SHP77 (cell line): ENCODE results near the gene ESPN.
A peak's percentile ranks its signal among the peaks of the same experiment; 100 is the strongest.
"Not testable (repeated sequence)": the region's sequence is repeated elsewhere in the genome, so short reads cannot be mapped to it uniquely, and the experiment has no call there.

ENCODE experiments used
- DNase-seq, 2 experiments: peaks; one replicate each; lab custom pipeline; 2025; lab: John Stamatoyannopoulos, UW

The ESPN gene

DNA sequence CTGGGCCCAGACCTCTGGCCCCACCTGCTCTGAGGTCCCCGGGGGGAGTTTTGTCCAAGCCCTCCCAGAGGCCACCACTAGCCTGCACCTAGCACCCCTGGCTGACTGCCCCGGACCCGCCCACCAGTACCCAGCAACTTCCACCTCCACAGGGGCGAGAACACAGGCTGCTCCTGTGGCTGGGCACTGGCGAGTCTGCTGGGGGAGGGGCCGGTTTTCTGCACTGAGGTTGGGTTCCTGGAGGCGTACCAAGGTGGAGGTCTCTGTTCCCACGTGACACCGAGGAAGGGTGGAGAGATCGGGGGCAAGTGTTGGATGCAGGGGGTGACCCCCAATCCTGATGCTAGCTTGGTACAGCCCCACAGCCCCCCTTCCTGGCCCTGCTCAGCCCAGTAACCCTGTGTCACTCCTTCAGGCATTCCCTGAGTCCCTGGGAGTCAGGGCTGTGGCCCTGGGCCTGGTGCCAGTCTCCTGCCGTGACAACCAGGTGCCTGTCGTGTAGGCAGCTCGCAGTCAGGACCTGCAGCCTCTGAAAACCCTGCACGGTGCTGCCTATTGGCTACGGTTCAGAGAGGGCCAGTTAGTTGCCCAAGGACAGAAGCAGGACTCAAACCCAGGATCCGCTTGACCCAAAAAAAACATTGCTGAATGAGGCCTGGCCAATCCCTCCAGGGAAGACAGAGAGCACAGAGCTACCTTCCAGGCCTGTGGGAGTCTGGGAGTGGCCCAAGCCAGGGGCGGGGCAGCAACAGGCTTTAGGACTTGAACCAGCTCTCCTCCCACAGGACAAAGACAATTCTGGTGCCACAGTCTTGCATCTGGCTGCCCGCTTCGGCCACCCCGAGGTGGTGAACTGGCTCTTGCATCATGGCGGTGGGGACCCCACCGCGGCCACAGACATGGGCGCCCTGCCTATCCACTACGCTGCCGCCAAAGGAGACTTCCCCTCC is 3.1 kb downstream of the ESPN start:
- no peak for DNase-seq

GRCh38 chr1:6428453-6428852 is 3.9 kb downstream of the ESPN start:
- DNase-seq: not testable (repeated sequence)

DNA sequence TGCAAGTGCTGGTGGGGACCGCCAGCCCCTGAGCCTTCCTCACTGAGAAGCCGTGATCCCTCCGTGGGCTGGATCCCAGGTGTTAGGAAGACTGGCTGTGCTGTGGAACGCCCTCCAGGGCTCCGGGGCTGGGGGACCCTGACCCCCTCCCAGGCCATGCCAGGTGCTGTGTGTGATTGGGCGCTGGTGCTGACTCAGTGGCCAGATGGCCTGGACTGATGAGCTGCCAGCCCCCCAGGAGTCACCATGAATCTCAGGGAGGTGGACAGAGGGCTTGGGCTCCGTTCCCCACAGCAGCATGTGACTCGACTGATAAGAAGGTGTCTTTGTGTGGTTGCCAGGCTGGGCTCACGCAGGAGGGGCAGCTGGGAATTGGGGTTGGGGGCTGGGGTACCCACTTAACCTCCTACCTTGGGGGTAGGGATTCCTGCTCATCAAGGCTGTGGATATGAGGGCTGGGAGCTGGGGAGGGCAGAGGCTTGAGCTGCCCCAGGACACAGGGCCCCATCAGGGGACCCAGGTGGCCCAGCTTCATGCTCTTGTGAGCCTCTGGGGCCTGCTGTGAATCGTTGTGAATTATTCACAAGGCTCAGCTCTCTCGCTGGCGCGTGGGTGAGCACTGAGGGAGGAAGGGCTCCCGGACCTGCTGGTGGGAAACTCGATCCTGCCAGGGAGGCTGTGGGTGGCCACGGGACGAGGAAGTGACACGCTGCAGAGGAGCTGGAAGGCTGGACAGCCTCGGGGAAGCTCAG is 5.3 kb downstream of the ESPN start:
- DNase-seq: not testable (repeated sequence)

- not testable (repeated sequence) for DNase-seq
These were observed 7.3 kb downstream of the ESPN start for GRCh38 chr1:6431645-6432579.

DNA sequence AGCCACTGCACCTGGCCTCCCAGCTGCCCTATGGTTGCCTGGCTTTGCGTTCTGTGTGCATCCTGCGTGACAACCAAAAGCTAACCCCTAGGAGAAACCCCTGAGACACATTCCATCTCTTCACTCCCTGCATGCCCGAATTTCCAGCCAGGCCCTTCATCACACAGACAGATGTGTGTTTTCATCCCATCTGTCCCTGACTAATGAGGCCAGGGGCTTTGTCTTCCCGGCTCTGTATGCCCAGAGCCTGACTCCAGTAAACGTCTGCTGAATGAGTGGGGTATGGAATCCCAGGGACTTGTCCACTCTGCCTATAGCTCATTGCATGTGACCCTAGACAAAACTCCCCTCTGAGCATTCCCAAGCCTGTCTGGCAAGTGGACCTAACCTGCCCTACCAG is 9.6 kb downstream of the ESPN start:
- no peak for DNase-seq

DNA sequence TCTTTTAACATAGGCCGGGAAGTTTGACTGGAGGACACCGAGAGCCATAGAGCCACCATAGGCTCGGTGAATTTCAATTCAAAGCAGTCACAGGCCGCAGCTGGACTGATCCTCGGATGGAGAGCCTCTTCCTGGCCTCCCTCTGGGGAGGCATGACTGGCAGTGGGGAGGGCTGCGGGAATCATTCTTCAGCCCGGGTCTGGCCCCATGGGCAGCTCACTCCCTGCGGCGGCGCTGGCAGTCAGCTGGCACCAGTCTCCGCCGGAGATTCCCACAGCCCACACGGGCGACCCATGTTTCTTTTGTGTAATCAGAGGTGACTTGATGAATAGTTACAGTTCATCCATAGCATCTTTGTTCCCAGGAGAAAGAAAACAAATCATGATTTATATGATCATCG is 10.6 kb downstream of the ESPN start:
- DNase-seq: no peak

DNA sequence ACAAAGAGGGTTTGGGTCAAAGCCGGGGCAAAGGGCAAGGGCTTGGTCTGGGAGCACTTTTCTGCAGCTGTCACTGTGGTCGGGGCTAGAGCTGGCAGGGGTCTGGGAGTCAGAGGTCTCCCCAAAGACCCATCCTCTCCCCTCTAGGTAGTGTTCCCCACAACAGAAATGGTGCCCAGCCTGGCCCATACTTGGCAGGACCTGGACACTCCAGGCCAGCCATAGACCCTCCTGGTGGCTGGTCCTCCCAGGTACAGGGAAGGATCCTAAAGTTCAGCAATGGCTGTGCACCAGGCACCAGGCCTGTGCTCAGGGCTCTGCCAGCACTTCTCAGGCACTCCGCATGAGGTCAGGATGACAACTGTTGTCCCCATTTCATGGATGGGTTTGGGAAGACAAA is 11.0 kb downstream of the ESPN start:
- DNase-seq: no peak

DNA sequence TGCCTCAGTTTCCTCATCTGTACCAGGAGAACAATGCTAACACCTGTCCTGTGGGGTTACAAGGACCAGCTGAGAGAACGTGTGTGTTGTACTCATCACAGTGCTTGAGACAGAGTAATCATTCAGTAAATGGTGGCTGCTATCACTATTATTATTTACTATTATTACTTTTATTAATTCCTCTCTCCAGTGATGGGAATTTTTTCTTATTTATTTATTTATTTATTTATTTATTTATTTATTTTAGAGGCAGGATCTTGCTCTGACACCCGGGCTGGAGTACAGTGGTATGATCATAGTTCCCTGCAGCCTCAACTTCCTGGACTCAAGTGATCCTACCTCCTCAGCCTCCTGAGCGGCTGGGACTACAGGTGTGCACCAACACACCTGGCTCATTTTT is 11.7 kb downstream of the ESPN start:
- DNase-seq: not testable (repeated sequence)

DNA sequence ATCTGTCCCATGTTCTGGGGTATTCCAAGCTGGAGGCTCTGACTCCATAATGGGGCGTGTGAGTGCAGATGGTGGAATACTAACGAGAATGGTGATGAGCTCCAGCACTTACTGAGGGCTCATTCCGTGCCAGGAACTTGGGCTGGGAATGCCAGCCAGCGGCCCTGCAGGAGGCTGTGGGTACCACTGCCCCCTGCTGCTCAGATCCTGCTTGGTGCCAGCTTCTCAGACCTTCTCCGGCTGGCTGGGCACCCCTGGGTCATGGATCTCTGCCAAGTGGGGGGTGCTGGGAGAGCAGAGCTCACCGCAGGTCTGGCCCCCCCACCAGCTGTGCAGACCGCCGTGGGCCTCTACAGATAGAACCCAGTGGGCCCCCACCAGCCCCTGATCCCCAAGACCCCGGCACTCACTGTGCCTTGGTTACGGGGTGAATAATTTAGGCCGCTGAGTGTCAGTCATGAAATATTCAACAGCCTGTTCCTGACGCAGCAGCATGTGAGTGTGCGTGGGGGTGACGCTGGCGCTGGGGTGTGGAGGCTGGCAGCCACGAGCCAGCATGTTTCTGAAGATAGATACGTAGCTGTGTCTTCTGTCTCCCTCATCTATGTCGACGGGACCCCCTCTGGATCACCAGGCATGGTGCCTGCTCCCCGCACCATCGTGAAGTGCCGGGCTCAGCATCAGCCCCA is 12.6 kb downstream of the ESPN start:
- peak in 1 of 2 experiments; percentile 23 for DNase-seq

DNA sequence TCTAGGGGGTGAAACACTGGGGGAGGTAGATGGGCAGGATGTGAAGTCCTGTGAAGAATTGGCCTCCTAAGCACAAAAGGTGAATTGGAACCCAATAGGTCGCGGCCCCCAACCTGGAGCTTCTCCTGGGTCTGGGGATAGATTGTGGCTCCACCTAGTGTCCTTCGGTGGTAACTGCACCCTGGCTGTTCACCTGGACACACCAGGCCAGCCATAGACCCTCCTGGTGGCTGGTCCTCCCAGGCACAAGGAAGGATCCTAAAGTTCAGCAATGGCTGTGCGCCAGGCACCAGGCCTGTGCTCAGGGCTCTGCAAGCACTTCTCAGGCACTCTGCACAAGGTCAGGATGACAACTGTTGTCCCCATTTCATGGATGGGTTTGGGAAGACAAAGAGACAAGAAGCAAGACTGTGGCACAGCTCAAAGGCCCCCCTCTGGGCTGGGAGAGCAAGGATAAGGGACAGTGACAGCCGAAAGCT is 13.5 kb downstream of the ESPN start:
- DNase-seq: peak; percentile 34 to 36

- no peak for DNase-seq
These were observed 15.9 kb downstream of the ESPN start for GRCh38 chr1:6440198-6441126.

GRCh38 chr1:6441586-6441985 is 17.0 kb downstream of the ESPN start:
- DNase-seq: no peak

GRCh38 chr1:6443339-6444115 is 19.0 kb downstream of the ESPN start:
- DNase-seq: no peak

DNA sequence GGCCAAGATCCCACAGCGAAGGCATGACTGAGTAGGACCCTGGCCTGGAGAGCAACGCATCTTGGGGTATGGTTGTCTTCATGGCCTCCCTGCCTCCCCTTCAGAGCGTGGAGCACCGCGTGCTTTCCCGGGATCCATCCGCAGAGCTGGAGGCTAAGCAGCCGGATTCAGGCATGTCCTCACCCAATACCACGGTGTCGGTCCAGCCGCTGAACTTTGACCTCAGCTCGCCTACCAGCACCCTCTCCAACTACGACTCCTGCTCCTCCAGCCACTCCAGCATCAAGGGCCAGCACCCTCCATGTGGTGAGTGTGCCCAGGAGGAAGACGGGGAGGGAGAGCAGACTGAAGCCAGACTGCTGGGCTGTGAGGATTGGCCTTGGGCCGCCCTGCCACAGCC is 19.8 kb downstream of the ESPN start:
- DNase-seq: no peak

- DNase-seq: peak; percentile 14 to 61
These were observed 20.6 kb downstream of the ESPN start for GRCh38 chr1:6445062-6445763.

DNA sequence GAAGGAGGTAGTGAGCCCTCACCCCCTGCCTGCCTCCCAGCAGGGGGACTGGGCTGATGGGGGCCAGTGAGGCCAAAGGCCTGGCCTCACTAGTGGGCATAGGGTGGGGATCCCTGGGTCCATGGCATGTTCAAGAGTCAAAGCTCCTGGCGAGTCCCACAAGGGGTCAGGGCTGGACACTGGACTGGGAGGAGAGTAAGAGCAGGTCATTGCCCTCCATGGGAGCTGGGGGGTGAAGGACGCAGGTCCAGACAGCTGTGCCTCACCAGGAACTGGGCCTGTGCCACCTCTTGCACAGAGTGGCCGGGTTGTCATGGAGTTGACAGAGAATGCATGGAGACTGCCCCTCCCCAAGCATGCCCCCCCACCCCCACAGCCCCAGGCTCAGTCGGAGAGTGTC is 21.4 kb downstream of the ESPN start:
- not testable (repeated sequence) for DNase-seq

DNA sequence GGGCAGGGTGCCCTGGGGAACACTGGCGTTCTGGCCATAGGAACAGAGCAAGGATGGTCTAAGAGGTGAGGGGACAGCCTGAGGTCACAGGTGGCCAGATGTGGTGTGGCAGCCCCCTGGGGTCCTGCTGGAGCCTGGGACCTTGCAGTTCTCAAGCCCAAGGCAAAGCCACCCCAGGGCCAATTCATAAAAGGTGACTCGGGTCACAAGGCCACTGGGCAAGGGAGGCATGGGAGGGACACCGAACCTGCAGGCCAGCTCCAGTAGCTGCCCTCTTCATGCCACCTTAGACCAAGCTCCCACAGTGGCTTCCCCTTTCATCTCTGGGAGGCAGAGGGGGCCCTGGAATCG is 22.1 kb downstream of the ESPN start:
- DNase-seq: no peak

DNA sequence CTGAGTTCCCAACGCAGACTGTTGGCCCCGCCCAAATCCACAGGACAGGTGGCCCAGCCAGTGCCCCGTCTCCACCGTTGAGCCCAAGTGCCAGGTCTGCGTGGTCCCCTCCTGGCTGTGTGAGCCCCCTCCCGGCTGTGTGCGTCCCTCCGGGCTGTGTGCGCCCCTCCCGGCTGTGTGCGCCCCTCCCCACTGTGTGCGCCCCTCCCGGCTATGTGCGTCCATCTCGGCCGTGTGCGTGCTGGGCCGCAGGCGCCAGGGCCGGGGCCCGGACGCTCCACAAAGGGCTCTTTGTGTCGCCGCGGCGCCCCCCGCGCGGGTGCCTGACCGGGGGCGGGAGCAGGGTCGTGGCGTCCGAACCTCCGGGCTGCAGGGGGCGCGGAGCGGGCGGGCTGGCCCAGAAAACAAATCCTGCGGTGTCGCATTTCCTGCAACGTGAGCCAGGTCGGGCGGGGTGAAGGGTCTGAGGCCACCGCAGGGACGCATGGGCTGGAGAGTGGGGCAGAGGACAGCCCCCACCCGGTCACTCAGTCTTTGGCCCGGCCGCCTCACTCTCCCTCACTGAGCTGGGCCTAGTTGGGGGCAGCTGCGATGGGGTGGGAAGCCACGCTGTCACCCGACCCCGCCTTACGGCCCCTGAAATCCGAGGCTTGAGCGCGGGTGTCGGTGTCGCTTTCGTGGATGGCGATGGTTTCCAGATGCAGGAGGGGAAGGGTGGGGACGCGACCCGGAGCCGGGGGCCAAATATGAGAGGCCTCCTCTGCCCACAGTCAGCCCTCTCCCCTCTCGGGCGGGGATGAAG is 22.6 kb downstream of the ESPN start:
- DNase-seq: no peak
